ENCODE measurements around the gene CLEC7A.

Gene CLEC7A

DNA sequence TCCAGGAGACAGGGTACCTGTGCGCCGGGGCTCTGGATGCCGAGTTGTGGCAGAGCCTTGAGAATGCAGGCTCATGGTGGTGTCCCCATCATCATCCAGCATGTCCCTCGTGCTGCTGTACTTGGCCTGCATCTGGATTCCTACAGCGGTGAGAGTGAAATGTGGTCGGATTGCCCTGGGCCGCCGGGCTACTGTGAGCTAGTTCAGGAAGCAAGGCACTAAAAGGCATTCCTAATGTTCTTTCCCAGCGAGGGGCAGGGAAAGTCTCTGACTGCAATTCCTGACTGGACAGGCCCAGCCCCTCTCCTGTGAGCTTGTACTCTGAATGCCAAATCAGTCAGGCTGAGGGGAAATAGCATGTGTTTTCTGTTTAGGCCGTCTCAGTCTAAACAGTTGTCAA, 31.2 kb downstream of the CLEC7A start, which contains the start of gene CLEC1A:
TSS of gene CLEC1A (minus strand) at position 195 of the 400 bp plus-strand sequence. CDS start at position 132, 63 bp downstream.
- TF ChIP-seq, protein P1, sequence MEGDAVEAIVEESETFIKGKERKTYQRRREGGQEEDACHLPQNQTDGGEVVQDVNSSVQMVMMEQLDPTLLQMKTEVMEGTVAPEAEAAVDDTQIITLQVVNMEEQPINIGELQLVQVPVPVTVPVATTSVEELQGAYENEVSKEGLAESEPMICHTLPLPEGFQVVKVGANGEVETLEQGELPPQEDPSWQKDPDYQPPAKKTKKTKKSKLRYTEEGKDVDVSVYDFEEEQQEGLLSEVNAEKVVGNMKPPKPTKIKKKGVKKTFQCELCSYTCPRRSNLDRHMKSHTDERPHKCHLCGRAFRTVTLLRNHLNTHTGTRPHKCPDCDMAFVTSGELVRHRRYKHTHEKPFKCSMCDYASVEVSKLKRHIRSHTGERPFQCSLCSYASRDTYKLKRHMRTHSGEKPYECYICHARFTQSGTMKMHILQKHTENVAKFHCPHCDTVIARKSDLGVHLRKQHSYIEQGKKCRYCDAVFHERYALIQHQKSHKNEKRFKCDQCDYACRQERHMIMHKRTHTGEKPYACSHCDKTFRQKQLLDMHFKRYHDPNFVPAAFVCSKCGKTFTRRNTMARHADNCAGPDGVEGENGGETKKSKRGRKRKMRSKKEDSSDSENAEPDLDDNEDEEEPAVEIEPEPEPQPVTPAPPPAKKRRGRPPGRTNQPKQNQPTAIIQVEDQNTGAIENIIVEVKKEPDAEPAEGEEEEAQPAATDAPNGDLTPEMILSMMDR (IDR thresholded peaks at IDR 0.05; ENCODE audit: unreplicated experiment in 3 of 3) = no peak
- peak within 1 kb of the TSS in 2 of 3 experiments; percentile 42 to 65 for H3K4me3 Mint-ChIP-seq
- H3K4me1 Mint-ChIP-seq = peaks cover 32% of the 10 kb centered on the region
- peak within 1 kb of the TSS; percentile 67 to 95 (median 90) for H3K27ac Mint-ChIP-seq
- H3K36me3 Mint-ChIP-seq (ENCODE audit: low read depth) = no peaks in the 10 kb centered on the region
- no peaks in the 10 kb centered on the region for H3K27me3 Mint-ChIP-seq (ENCODE audit: low read depth)
- peaks cover 5% of the 10 kb centered on the region for H3K9me3 Mint-ChIP-seq

DNA sequence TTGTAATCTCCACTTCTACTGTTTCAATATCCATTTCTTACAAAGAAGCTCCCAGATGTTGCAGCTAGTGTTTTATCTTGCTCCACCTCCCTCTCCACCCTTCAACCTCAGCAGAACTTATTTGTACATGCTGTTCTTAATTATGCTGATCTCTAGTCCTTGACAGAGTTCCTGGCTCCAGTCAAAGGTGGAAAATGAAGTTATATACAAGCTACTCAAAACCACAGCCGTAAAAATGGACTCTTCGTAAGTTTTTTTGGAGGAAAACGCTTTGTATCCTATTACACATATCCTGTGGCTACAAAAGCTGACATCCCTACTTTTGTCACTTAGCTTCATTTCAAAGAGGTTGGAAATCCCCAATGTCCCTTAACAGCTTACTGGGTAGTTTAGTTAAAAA, 32.5 kb downstream of the CLEC7A start:
- peak overlapping the region; percentile 7 to 81 (median 74) for H3K27ac Mint-ChIP-seq

GRCh38 chr12:10095971-10096370, 34.0 kb downstream of the CLEC7A start:
- H3K4me1 Mint-ChIP-seq = peaks cover 27% of the 10 kb centered on the region
- H3K9me3 Mint-ChIP-seq = no peaks in the 10 kb centered on the region
- no peaks in the 10 kb centered on the region for H3K36me3 Mint-ChIP-seq (ENCODE audit: low read depth)
- no peaks in the 10 kb centered on the region for H3K27me3 Mint-ChIP-seq (ENCODE audit: low read depth)
- TF ChIP-seq, protein P1 (IDR thresholded peaks at IDR 0.05; ENCODE audit: unreplicated experiment in 3 of 3) = no peak
- no peak overlapping the region for H3K27ac Mint-ChIP-seq
- H3K4me3 Mint-ChIP-seq = no peak overlapping the region

More for the DNA sequence above, 32.5 kb downstream of the CLEC7A start:
- H3K36me3 Mint-ChIP-seq (ENCODE audit: low read depth) = no peaks in the 10 kb centered on the region
- TF ChIP-seq, protein P1 (IDR thresholded peaks at IDR 0.05; ENCODE audit: unreplicated experiment in 3 of 3) = no peak
- peak overlapping the region in 2 of 3 experiments; percentile 7 to 65 for H3K4me3 Mint-ChIP-seq
- peaks cover 37% of the 10 kb centered on the region for H3K4me1 Mint-ChIP-seq
- no peaks in the 10 kb centered on the region for H3K27me3 Mint-ChIP-seq (ENCODE audit: low read depth)
- no peaks in the 10 kb centered on the region for H3K9me3 Mint-ChIP-seq

DNA sequence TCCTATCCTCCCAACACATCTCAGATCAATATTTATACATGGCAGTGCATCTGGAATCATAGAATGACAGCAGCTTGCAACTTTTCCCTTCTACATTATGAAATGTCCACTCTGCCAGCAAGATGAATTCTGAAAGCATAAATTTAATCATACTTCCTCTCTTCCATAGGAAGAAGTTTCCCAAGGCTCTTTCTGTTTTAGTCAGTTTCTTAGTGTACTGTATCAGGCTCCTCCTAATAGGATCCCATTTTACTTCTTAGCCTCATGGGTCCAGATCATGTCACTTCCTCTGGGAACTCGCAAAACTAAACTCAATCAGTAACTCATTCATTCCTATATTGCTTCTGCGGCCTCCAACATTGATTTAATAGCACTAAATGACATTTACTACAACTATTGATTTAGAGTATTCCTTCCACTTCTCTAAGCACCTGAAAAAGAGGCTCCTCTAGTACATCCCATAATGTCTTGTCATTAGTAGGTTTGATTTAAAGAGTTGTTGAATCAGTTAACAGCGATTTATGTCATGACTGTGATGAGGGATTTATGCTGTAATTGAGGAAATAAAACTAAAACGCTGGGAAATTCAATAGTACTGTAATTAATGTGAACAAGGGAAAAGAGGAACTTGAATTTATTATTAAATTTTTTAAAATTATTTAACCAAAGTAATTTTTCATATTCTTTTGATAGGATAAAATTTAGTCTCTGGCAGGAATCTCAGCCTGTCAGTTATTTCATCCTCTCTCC, 35.2 kb downstream of the CLEC7A start:
- peaks cover 25% of the 10 kb centered on the region for H3K4me1 Mint-ChIP-seq
- TF ChIP-seq, protein P1 (IDR thresholded peaks at IDR 0.05; ENCODE audit: unreplicated experiment in 3 of 3) = no peak
- H3K27ac Mint-ChIP-seq = no peak overlapping the region
- H3K9me3 Mint-ChIP-seq = no peaks in the 10 kb centered on the region
- H3K36me3 Mint-ChIP-seq (ENCODE audit: low read depth) = no peaks in the 10 kb centered on the region
- no peaks in the 10 kb centered on the region for H3K27me3 Mint-ChIP-seq (ENCODE audit: low read depth)
- H3K4me3 Mint-ChIP-seq = no peak overlapping the region

- Mint-ChIP-seq H3K27me3 (ENCODE audit: low read depth) (no peaks in the 10 kb centered on the region), H3K4me3 (no peak overlapping the region), H3K27ac (no peak overlapping the region), H3K9me3 (peaks cover 6% of the 10 kb centered on the region), H3K36me3 (ENCODE audit: low read depth) (peaks cover 4% of the 10 kb centered on the region), H3K4me1 (peaks cover 9% of the 10 kb centered on the region)
- TF ChIP-seq, protein P1 (IDR thresholded peaks at IDR 0.05; ENCODE audit: unreplicated experiment in 3 of 3) = no peak
These were observed 40.8 kb downstream of the CLEC7A start for GRCh38 chr12:10088955-10089900.

Measured in nephron (organoid).